NCI-H524 (cell line): ENCODE results near the gene MYT1.
"Not testable (repeated sequence)": the region's sequence is repeated elsewhere in the genome, so short reads cannot be mapped to it uniquely, and the experiment has no call there.

Experiments
- DNase-seq, 2 experiments: peaks; one replicate each; lab custom pipeline; 2025; lab: John Stamatoyannopoulos, UW

MYT1 gene

DNA sequence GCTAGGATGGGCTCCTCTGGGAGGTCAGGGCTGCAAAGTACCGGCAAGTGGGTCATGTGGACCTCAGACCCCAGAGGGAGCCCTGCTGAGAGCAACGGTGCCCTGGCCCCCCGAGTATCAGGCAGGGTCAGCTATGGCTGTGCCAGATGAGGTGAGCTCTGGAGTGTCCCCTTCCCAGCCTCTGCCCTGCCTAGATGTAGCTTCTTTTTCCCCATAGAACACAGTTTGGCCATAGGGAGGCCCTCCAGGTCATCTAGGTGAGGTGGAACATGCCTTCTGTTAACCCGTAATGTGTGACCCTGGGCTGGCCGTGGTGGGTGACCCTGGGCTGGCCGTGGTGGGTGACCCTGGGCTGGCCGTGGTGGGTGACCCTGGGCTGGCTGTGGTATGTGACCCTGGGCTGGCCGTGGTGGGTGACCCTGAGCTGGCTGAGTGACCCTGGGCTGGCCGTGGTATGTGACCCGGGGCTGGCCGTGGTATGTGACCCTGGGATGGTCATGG, 70.1 kb downstream of the MYT1 start:
- no peak for DNase-seq

DNA sequence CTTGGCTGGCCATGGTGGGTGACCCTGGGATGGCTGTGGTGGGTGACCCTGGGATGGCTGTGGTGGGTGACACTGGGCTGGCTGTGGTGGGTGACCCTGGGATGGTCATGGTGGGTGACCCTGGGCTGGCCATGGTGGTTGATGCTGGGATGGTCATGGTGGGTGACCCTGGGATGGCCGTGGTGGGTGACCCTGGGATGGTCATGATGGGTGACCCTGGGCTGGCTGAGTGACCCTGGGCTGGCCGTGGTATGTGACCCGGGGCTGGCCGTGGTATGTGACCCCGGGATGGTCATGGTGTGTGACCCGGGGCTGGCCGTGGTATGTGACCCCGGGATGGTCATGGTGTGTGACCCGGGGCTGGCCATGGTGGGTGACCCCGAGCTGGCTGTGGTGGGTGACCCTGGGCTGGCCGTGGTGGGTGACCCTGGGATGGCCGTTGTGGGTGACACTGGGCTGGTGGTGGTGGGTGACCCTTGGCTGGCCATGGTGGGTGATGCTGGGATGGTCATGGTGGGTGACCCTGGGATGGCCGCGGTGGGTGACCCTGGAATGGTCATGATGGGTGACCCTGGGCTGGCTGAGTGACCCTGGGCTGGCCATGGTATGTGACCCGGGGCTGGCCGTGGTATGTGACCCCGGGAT, 70.8 kb downstream of the MYT1 start:
- not testable (repeated sequence) for DNase-seq

DNA sequence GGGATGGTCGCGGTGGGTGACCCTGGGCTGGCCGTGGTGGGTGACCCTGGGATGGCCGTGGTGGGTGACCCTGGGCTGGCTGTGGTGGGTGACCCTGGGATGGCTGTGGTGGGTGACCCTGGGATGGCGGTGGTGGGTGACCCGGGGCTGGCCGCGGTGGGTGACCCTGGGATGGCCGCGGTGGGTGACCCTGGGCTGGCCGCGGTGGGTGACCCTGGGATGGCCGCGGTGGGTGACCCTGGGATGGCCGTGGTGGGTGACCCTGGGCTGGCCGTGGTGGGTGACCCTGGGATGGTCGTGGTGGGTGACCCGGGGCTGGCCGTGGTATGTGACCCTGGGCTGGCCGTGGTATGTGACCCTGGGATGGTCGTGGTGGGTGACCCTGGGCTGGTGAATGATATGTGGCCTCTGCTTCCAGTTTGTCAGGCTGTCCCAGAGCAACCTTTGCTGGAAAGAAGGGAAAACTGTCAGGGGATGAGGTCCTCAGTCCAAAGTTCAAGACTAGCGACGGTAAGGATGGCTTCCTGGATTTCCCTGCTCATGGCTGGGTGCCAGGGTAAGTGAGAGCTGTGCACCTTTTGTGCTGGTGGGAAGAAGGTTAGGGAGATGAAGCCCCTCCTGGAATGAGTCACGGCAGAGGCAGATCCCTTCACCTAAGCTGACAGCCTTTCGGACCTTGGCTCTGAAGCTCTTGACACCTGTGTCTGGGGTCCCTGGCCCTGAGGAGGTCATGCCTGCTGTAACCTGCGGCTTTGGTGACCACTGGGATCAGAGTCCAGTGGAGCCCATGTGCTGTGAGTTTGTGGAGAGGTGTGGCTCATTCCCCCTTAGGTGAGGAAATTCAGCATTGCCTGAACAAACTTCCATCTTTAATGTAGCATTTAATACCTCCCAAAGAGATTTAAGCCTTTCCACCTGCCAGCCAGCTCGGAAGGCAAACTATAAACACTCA, 72.2 kb downstream of the MYT1 start:
- DNase-seq: no peak

DNA sequence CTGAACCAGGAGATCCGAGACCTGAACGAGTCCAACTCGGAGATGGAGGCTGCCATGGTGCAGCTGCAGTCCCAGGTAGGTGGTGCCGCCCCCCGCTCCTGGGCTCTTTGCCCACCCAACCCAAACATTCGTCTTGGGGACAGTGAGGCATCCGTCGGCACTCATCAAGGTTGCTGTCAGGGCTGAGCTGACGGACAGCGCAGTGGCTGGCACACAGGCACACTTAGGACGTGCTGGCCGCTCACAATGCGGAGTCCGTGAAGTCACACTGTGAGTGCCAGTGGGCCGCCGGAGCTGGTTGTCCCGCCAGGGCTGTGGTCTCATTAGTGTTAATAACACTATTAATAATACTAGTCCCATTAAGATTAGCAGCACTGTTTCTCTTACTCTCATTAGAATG, 73.1 kb downstream of the MYT1 start:
- no peak for DNase-seq

DNA sequence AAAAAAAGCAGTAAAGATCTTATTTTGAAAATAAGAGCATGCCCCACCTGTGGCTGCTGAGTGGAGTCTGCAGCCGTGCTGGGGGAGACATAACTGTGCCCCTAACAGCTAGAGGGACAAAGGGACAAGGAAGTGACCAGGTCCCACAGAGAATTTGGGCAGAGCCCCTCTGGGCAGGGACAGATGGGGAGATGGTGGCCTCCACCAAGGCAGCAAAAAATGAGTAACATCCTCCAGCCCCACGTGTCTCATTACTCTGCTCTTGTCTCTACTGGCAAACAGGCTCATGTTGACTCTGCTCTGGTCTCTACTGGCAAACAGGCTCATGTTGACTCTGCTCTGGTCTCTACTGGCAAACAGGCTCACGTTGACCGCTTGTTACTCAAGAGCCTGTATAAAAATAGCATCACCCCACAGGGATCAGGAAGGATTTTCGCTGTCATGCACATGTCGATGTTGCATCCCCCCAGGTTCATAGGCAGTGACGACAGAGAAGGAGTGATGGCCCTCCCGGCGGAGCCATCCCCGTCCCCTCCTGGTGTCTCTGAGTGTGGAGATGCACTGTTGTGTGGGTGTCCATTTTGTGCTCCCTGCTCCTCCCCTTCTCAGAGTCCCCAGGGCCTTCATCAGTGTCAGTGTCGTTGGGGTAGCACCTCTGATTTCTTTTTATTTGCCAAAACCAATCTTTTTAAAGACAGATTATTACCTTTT, 74.0 kb downstream of the MYT1 start:
- no peak for DNase-seq

DNA sequence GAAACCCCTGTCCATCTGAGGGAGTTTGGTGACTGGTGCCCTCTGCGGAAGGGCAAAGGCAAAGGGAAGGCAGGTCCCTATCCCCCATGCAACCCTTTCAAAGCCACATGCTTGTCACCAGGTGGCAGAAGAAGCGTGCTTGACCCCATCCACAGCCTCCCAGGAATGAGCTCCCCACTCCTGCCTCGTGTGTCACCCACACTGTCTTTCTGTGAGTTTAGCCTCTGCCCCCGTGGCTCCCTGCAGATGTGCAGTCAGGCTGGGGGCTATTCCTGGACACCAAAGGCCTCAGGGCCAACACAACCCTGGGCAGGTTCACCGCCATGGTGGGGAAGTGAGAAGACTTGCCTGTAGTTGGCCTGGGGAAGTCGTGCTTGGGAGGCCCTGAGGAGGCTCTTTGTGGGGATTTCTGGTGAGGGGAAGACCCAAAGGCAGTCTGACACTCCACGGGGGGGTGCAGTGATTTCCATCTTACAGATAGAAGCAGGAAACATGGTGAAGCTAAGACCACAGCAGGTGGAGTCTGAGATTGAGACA, 74.7 kb downstream of the MYT1 start:
- no peak for DNase-seq

DNA sequence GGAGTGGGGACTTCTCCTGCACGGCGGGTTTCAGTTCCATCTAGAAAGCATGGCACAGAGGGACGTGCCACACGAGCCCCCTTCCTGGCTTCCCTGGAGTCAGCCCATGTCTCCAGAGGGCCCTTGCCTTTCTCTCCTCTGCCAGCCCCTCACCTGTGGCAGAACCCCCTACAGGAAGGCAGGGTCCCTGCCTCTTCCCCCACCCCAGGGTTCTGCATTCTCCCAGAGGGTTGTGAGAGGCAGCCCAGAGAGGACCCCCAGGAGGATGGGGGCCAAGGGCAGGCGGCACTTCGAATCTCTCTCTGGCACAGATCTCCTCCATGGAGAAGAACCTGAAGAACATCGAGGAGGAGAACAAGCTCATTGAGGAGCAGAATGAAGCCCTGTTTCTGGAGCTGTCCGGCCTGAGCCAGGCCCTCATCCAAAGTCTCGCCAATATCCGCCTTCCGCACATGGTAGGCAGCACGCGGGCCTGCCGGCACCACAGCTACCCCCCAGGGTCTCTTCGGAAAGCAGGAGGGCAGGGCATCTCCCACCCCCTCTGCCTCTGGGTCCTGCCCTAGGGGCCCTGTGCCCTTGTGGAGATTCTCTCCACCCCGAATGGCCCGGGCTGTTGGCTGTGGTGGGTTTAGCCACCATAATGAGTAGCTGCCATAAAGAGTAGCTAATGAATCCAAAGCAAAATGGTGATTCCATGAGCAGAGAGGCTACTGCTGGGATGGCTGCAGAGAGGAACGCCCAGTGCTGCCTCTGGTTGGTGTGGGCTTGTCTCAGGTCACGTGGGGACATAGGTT, 75.4 kb downstream of the MYT1 start:
- DNase-seq: no peak

DNA sequence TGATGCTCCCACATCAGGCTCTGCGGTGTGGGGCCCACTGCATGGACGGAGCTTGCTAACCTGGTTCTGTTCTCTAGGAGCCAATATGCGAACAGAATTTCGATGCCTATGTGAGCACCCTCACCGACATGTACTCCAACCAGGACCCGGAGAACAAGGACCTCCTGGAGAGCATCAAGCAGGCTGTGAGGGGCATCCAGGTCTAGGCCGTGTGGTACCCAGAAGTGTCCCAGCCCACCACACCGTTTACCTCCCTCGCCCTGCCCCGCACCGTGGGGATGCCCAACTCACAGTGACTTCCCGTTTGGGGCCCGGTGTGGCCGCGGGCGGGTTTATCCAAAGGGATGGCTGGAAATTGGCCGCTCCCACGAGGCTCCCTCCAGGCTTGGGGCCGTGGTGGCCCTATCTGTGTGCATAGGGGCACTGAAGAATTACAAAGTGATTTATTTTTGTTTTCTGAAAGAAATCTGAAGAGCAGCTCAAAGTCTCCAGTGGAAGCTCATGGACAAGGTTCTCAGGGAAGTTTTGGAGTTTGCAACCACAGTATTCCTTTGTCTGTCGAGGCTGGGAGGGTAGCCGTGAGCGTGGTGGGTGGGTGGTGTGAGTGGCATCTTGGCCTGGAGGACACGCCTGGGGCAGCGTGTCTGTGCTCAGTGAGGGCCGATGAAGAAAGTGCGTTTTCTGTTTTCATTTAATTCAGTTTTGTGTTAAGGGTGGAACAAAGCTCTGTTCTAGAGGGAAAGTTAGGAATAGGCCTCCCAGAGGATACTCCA, 76.2 kb downstream of the MYT1 start:
- no peak for DNase-seq

DNA sequence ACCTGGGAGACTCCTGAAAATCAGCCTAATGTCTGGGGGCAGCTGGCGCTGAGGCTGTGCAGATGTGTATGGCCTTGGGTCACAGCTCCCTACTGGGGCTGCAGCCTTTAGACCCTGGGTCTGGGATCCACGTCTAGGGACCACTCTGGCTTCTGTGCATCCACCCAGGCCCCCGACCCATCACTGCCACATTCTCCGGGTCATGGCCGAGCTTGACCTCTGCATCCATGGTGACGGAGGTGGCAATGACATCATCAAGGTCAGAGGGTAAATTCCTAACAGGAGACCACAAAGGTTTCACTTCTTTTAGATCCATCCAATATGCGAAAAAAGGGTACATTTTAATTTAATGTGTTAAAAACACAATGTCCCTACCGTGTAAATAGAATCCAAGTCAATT, 76.8 kb downstream of the MYT1 start:
- DNase-seq: no peak

DNA sequence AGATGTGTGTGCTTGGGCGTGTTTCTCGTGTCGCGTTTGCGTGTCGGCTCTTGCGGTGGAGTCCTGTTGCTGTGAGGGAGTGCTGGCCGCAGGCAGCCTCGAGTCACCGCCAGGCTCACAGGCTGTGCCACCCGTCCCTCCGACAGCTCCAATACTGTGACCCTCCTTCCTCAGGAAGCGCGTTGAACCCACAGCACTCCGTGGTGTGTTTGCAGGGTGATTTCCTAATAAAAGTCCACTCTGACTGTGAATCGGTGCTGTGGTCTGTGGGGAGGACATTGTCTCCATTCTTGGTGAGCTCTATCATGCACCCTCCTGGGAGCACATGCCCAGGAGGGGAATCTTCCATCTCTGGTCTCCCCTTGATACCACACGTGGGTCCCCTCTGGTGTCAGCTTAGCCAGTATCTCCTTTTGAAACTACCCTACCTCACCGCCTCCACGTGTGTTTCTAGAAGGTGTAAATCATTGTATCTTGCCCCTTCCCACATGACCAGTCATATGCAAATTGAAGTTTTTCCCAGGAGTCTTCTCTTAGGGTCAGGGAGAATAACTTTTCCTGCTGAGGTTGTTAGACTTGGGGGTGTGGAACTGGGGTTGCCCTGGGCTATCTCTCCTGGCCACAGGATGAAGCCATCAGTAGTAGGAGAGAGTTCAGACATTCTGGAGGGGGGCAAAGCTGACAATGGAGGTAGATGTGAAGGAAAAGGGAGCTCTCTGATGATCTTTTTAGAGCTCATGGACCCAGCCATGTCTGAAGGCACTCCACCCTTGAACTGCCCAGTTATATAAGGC, 77.9 kb downstream of the MYT1 start:
- DNase-seq: no peak

DNA sequence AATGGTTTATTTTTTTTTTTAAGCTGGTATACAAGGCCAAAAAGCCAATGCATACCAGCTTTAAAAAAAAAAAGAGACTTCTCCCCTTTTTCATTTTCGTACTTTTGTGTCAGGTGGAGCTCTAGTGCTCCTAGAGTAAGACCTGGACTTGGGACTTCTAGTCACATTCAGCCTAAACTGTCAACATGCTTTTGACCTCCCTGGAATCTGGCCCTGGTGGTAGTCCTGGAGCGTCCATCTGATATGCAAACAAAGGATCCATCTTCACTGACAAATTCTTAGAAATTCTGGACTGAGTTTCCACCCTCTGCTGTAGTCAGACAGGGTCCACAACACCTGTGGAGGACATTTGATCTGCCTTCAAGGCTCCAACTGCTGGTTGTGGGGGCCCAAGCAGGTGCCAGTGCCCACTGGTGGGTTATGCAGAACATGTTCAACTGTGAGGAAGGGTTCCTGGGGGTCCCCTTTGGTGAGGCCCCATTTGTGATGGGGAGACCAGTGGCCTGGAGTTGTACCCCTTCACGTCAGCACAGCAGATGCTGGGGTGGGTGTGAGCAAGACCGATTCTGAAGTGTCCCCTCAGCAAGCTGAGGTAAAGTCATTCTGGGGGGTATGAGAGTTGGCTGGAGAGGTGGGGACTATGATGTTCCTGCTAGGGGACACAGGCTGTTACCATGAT, 78.7 kb downstream of the MYT1 start:
- no peak for DNase-seq

DNA sequence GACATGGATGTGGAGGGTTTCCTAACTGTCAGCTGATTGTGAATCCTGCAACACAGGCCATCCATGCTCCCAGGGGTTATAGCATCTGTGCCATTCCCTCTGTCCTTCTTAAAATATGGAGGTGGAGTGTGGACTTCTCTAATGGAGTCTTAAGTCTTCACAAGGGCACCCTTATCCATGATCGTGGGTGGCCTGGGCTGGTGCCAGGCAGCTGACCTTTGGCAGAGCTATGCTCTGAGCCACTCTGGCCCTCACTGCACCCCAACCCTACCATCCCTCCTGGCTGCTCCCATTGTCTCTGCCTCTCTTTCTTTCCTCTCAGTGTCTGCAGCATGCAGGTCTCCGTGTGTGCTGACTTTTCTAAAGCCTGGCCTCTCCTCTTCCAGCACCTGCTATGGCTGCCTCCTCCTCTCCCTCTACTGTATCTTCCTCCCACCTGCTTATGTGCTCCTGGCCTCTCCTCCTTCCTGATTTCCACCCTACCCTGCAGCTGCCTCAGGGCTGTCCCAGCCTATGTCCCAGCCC, 80.1 kb downstream of the MYT1 start:
- no peak for DNase-seq

DNA sequence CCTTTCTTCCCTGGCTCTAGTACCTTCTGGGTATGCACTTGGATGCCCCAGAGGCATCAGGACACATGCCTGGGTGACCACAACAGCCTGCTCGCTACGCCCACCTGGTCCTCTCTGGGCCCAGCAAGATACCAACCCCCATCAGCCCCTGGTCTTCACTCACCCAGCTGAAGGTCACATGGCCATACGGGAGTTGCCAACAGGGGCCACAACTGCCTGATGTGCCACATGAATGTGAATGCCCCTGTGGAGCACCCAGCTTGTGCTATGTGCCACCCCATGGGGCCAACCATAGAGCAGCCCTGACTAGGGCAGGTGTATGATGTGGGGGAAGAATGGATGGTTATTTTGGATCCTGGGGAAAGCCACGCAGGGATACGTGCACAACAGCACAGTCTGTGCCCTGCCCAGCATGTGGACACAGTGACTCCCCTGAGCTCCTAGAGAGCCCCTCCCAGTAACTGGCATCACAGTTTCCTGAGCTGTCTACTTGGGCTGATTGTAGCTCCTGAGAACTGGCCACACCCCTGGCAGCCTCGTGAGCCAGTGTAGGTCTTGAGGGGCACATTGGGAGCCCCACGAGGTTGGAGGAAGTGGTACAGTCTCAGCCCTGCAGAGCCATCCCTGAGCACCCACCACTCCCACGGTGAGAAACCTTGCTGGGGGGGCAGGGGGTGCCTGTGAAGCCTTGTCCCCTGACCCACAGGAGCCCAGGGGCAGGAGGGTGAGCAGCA, 80.8 kb downstream of the MYT1 start:
- DNase-seq: no peak

DNA sequence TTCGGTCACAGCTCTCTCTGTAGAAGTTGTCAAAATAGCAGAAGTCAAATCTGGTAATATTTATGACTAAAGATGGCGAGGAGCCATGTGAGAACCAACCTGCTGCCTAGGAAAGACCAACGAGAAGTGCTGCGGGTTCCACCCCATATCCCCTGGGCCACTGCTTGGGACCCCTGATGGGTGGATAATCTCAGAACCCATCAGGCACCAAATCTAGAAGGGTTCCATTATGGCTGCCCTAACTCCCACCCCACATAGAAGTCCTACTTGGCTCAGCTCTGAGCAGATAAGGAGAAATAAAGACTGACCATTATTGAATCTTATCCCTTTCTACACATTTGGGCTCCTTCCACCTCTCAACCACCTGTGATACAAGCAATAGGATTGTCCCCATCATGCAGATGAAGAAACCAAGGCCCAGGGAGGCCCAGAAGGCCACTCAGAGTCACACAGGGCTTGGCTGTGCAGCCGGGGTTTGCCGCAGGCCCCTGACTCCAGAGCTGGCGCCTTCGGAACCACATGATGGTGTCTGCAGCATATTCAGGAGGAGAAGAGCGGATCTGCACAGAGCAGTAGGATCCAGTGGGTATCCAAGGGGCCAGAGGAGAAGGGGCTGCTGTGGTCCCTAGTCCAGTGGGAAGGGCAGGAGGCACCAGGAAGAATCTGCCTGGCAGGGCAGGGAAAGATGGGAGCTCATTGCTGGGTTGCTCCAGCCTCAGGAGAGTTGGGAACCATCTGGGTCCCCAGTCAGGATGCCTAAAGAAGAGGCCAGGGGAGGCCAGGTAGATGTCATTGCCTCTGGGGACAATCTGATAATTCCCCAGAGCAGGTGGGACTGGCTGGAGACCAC, 81.7 kb downstream of the MYT1 start:
- DNase-seq: no peak

DNA sequence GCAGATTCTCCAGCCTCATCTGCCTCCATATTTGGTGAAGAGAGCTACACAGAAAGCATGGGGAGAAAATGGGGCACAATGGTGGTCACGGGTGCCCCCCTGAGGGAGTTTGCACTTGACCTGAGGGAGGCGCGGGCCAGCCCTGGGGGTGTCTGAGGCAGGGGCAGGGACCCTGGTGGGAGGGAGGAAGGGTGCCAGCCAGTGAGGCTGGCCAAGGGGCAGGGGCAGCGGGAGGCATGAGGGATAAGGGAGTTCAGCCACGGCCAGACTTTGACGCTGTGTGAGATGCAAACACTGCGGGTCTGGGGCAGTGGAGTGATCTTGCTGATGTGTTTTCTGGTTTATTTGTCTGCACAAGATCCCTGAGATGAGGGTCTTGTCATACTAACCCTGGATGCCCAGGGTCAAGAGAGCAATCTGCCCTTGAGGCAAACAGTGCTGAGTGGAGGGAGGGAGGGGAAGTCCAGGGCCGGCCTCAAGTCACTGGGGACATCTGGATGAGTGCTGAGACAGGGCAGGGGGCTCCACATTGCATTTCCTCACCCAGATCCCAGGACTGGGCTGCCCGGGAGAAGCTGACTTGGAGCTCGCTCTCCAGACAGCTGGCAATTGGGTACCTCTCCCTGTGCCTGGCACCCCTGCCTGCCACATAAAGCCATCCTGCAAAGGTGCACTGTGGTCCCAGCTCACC, 82.5 kb downstream of the MYT1 start:
- no peak for DNase-seq

DNA sequence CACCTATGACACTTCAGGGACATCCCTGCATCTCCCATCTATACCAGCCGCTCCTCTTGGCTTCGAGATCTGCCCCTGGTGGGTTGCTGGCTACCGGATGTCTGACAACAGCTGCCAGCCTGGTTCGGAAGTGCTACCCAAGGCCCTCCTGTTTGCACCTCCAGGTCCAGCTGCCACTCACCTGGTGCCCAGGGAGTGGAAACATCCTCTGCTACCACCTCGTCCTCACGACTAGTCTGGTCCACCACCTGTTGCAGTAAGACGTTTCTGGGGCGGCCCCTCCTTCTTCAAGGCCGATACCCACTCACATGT, 83.0 kb downstream of the MYT1 start:
- DNase-seq: no peak
